ENCODE data around the gene LRFN2. TPM values are rescaled to one million over a fixed set of nuclear protein-coding genes. Genes with fewer than 3 reads are reported as not detected.

LRFN2 gene
- polyA plus RNA-seq (ENCODE audit: insufficient read length): 0.11 TPM

GRCh38 chr6:40587240-40588069 lies at the start of gene LRFN2:
TSS of gene LRFN2 (minus strand) at chr6:40587364.
- peak; percentile 13 for DNase-seq (ENCODE audit: low read depth)

- no peak for DNase-seq (ENCODE audit: low read depth)
Observed at GRCh38 chr6:40634429-40634828, 47.3 kb upstream of the LRFN2 start.

- no peak for DNase-seq (ENCODE audit: low read depth)
Observed at GRCh38 chr6:40631744-40632143, 44.6 kb upstream of the LRFN2 start.

GRCh38 chr6:40630488-40630887 lies 43.3 kb upstream of the LRFN2 start:
- DNase-seq (ENCODE audit: low read depth): no peak

GRCh38 chr6:40630051-40630450 lies 42.9 kb upstream of the LRFN2 start:
- no peak for DNase-seq (ENCODE audit: low read depth)

GRCh38 chr6:40629463-40629862 lies 42.3 kb upstream of the LRFN2 start:
- DNase-seq (ENCODE audit: low read depth): no peak

GRCh38 chr6:40627316-40627715 lies 40.2 kb upstream of the LRFN2 start:
- no peak for DNase-seq (ENCODE audit: low read depth)

GRCh38 chr6:40626886-40627285 lies 39.7 kb upstream of the LRFN2 start:
- no peak for DNase-seq (ENCODE audit: low read depth)

- DNase-seq (ENCODE audit: low read depth): no peak
Observed at GRCh38 chr6:40623932-40624331, 36.8 kb upstream of the LRFN2 start.

- DNase-seq (ENCODE audit: low read depth): no peak
Observed at GRCh38 chr6:40623178-40623577, 36.0 kb upstream of the LRFN2 start.

GRCh38 chr6:40620574-40621240 lies 33.5 kb upstream of the LRFN2 start:
- DNase-seq (ENCODE audit: low read depth): no peak

- no peak for DNase-seq (ENCODE audit: low read depth)
Observed at GRCh38 chr6:40614671-40615070, 27.5 kb upstream of the LRFN2 start.

GRCh38 chr6:40611912-40612311 lies 24.7 kb upstream of the LRFN2 start:
- DNase-seq (ENCODE audit: low read depth): no peak

- DNase-seq (ENCODE audit: low read depth): no peak
Observed at GRCh38 chr6:40611434-40611833, 24.3 kb upstream of the LRFN2 start.

- DNase-seq (ENCODE audit: low read depth): no peak
Observed at GRCh38 chr6:40610229-40610628, 23.1 kb upstream of the LRFN2 start.

GRCh38 chr6:40606981-40607380 lies 19.8 kb upstream of the LRFN2 start:
- DNase-seq (ENCODE audit: low read depth): no peak

- DNase-seq (ENCODE audit: low read depth): no peak
Observed at GRCh38 chr6:40606526-40606925, 19.4 kb upstream of the LRFN2 start.

- no peak for DNase-seq (ENCODE audit: low read depth)
Observed at GRCh38 chr6:40604082-40604481, 16.9 kb upstream of the LRFN2 start.

- DNase-seq (ENCODE audit: low read depth): no peak
Observed at GRCh38 chr6:40599555-40599954, 12.4 kb upstream of the LRFN2 start.

- no peak for DNase-seq (ENCODE audit: low read depth)
Observed at GRCh38 chr6:40598516-40598915, 11.4 kb upstream of the LRFN2 start.

GRCh38 chr6:40597301-40597700 lies 10.1 kb upstream of the LRFN2 start:
- no peak for DNase-seq (ENCODE audit: low read depth)

- DNase-seq (ENCODE audit: low read depth): no peak
Observed at GRCh38 chr6:40588480-40588879, 1.3 kb upstream of the LRFN2 start.

- no peak for DNase-seq (ENCODE audit: low read depth)
Observed at GRCh38 chr6:40588070-40588384, 863 bp upstream of the LRFN2 start.

All from forelimb muscle (tissue), 1 donor.